Mesothelial cell of epicardium (in vitro differentiated cells): ENCODE results near the gene RPRD2. TPM values are rescaled to one million over a fixed set of nuclear protein-coding genes. Genes with fewer than 3 reads are reported as not detected.

ENCODE experiments used
- DNase-seq, 2 experiments: peaks; one replicate each; pipeline ENCODE4 v3.0.0; 2021; ENCODE audit warnings: low spot score in 2 of 2; ENCODE audit not compliant: unreplicated experiment in 2 of 2
- H3K27ac Mint-ChIP-seq: 2 replicates; pipeline ENCODE4 v1.8.0; 2021; ENCODE audit warnings: mixed read lengths
- H3K27me3 Mint-ChIP-seq: 2 replicates; pipeline ENCODE4 v1.8.0; 2021; ENCODE audit warnings: low read depth, mixed read lengths
- H3K36me3 Mint-ChIP-seq: 2 replicates; pipeline ENCODE4 v1.8.0; 2021; ENCODE audit warnings: mixed read lengths
- H3K4me1 Mint-ChIP-seq: 2 replicates; pipeline ENCODE4 v1.8.0; 2021; ENCODE audit warnings: mixed read lengths
- H3K4me3 Mint-ChIP-seq: 2 replicates; pipeline ENCODE4 v1.8.0; 2021; ENCODE audit warnings: mild to moderate bottlenecking, moderate library complexity, mixed read lengths
- H3K9me3 Mint-ChIP-seq: 2 replicates; pipeline ENCODE4 v1.8.0; 2021; ENCODE audit warnings: mixed read lengths
- CTCF ChIP-seq: fragments of 200-600 bp; sonication (generic); IDR thresholded peaks from one replicate; pipeline ENCODE4 v1.5.0; 2021; ENCODE audit warnings: antibody characterized with exemption; ENCODE audit not compliant: unreplicated experiment
- total RNA-seq: library from RNA; stranded (reverse); gene quantifications from 3 replicates; pipeline ENCODE4 v1.2.1, GENCODE V29; 2021

Gene RPRD2
- total RNA-seq, 1 donor from 2014 or later = 38.5 TPM

- H3K4me1 Mint-ChIP-seq = no peaks in the 10 kb centered on the region
- no peak overlapping the region for H3K4me3 Mint-ChIP-seq
- H3K9me3 Mint-ChIP-seq = no peaks in the 10 kb centered on the region
- TF ChIP-seq CTCF = no peak
- H3K27me3 Mint-ChIP-seq = no peaks in the 10 kb centered on the region
- no peak for DNase-seq
- peaks cover 48% of the 10 kb centered on the region for H3K36me3 Mint-ChIP-seq
- no peak overlapping the region for H3K27ac Mint-ChIP-seq
These were observed 17.6 kb upstream of the RPRD2 start for GRCh38 chr1:150346316-150346715.

DNA sequence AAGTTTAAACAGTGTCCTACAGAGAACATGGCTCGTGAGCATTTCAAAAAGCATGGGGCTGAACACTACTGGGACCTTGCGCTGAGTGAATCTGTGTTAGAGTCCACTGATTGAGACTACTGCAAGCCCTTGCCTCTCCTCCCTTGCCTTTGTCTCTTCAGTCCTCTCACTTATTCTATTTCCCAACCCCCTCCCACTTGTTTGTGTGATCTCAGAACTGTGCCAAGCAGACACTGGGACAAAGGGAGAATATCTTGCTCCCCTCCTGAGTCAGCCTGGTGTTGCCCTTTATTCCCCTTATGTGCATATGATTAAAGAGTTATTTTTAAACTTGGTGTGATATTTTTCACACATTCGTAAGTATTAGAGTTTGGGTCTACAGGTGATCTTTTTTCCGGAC is 11.1 kb upstream of the RPRD2 start:
- Mint-ChIP-seq H3K4me3 (no peak overlapping the region), H3K4me1 (no peaks in the 10 kb centered on the region), H3K27ac (no peak overlapping the region), H3K9me3 (no peaks in the 10 kb centered on the region), H3K36me3 (peaks cover 31% of the 10 kb centered on the region), H3K27me3 (no peaks in the 10 kb centered on the region)
- no peak for DNase-seq
- no peak for TF ChIP-seq CTCF

DNA sequence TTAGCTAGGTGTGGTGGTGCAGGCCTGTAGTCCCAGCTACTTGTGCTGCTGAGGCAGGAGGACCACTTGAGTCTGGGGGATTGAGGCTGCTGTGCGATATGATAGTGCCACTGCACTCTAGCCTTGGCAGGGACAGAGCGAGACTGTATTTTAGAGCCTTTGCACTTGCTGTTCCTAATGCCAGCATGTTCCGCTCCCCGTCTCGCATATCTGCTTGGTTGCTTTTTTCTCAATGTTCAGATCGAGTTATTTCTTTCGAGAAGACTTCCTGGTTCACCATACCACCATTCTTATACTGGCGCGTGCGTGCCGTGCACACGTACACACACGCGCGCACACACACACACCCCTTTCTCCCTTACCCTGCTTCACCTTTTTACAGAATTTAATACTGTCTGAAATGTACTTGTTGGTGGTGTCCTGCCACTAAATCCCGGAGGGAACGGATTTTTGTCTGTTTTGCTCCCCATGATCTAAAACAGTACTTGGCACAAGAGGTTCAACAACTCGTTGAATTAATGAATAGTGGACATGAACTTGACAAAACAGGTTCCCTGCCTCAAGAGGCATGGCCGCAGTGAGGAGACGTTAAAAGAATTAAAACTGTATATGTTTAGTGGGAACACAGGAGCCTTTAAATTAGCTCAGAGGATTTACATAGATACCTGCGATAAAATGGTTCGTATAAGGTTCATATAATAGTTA is 1.1 kb upstream of the RPRD2 start:
- peak overlapping the region; percentile 93 for H3K4me3 Mint-ChIP-seq

DNA sequence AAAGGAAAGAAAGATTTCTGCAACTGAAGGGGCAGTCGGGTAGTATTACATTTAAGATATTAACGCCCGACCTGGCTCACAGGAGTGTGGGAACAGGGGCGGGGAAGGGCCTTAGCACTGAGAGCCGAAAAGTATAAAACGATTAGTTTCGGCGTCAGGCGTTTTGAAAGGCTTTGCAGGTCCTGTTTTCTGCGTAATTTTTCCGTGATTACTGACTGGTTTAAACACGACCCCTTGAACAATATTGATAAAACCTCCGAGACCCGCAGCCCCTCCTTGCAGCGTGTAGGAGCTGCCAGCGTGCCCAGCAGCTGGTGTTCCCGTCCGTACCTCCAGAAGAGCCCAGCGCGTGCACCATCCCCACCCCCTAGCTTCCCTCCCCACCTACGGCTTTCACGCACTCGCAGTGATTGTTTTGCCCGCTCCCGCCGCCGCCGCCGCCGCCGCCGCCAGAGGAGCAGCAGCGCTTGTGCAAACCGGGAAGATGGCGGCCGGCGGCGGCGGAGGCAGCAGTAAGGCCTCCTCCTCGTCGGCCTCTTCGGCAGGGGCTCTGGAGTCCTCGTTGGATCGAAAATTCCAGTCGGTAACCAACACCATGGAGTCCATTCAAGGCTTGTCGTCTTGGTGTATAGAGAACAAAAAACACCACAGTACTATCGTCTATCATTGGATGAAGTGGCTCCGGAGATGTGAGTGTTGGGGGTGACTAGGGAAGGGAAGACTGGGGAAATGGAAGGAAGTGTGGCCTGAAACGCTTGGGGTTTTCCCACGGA is 470 bp downstream of the RPRD2 start:
- H3K4me3 Mint-ChIP-seq = peak overlapping the region; percentile 93
- peak; percentile 68 to 82 for DNase-seq
- H3K27ac Mint-ChIP-seq = peak overlapping the region; percentile 98
- no peak for TF ChIP-seq CTCF
- no peaks in the 10 kb centered on the region for H3K9me3 Mint-ChIP-seq
- H3K27me3 Mint-ChIP-seq = no peaks in the 10 kb centered on the region
- peaks cover 20% of the 10 kb centered on the region for H3K4me1 Mint-ChIP-seq
- no peaks in the 10 kb centered on the region for H3K36me3 Mint-ChIP-seq

More for the DNA sequence above, 1.1 kb upstream of the RPRD2 start:
- H3K27ac Mint-ChIP-seq = peak overlapping the region; percentile 98
- no peaks in the 10 kb centered on the region for H3K9me3 Mint-ChIP-seq
- no peak for DNase-seq
- no peaks in the 10 kb centered on the region for H3K27me3 Mint-ChIP-seq
- TF ChIP-seq CTCF = no peak
- H3K36me3 Mint-ChIP-seq = peaks cover 2% of the 10 kb centered on the region
- H3K4me1 Mint-ChIP-seq = peaks cover 19% of the 10 kb centered on the region

DNA sequence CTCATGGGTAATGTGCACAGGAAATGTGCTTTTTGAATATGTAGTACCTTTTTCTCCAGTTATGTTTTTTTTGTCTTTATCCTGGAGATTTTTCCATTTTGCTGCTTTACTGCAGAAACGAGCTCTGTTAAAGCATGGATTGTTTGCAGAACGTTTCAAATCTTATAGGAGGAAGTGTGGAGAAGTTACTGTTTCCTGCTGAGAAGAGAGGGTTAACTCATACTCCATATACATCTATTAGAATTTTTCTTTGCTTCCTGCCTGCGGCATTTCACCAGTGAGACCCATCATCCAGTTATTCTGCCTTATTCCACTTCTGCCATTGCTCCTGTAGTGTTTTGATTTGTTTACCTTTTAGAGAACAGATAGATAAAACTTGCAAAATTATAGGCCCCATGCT is 2.0 kb downstream of the RPRD2 start:
- no peaks in the 10 kb centered on the region for H3K27me3 Mint-ChIP-seq

More for the DNA sequence above, 2.0 kb downstream of the RPRD2 start:
- DNase-seq = no peak
- Mint-ChIP-seq H3K36me3 (no peaks in the 10 kb centered on the region), H3K4me3 (peak overlapping the region; percentile 93), H3K9me3 (no peaks in the 10 kb centered on the region), H3K4me1 (peaks cover 26% of the 10 kb centered on the region), H3K27ac (peak overlapping the region; percentile 98)
- no peak for TF ChIP-seq CTCF
